Osteoblast (primary cell): ENCODE results near the gene OXSR1. TPM values are rescaled to one million over a fixed set of nuclear protein-coding genes. Genes with fewer than 3 reads are reported as not detected.

Experiments used
- DNase-seq: peaks from one replicate; pipeline ENCODE4 v3.0.0; 2011; ENCODE audit warnings: low spot score, mixed read lengths; ENCODE audit not compliant: insufficient read length; ENCODE audit errors: missing footprints
- H2AFZ ChIP-seq: 2 replicates; pipeline ENCODE4 v1.6.0; 2011; ENCODE audit warnings: mild to moderate bottlenecking, low read length
- H3K27ac ChIP-seq: 2 replicates; pipeline ENCODE4 v1.5.1; 2011; ENCODE audit warnings: mild to moderate bottlenecking, low read depth, low read length, moderate library complexity
- H3K27me3 ChIP-seq: 2 replicates; pipeline ENCODE4 v1.6.0; 2012; ENCODE audit warnings: mild to moderate bottlenecking, control low read depth, inconsistent platforms, low read length, moderate library complexity; ENCODE audit not compliant: insufficient read depth
- H3K36me3 ChIP-seq: 2 replicates; pipeline ENCODE4 v1.5.1; 2011; ENCODE audit warnings: mild to moderate bottlenecking, low read length, control low read depth, moderate library complexity; ENCODE audit not compliant: insufficient read depth
- H3K4me1 ChIP-seq: 2 replicates; pipeline ENCODE4 v1.5.1; 2011; ENCODE audit warnings: mild to moderate bottlenecking, low read length, control low read depth, moderate library complexity; ENCODE audit not compliant: insufficient read depth
- H3K4me2 ChIP-seq: 2 replicates; pipeline ENCODE4 v1.6.0; 2011; ENCODE audit warnings: mild to moderate bottlenecking, low read length; ENCODE audit not compliant: insufficient read depth
- H3K4me3 ChIP-seq: fragments of 200-600 bp; sonication (generic); 3 replicates; pipeline ENCODE4 v1.5.1; 2012; ENCODE audit warnings: mild to moderate bottlenecking, low read length, inconsistent platforms; ENCODE audit not compliant: insufficient read depth
- H3K79me2 ChIP-seq: 2 replicates; pipeline ENCODE4 v1.6.0; 2012; ENCODE audit warnings: mild to moderate bottlenecking, low read length, control low read depth, inconsistent platforms; ENCODE audit not compliant: insufficient read depth
- H3K9me3 ChIP-seq: 2 replicates; pipeline ENCODE4 v1.5.1; 2011; ENCODE audit warnings: low read depth, low read length, control low read depth
- H4K20me1 ChIP-seq: 2 replicates; pipeline ENCODE4 v1.6.0; 2012; ENCODE audit warnings: mild to moderate bottlenecking, low read length, control low read depth; ENCODE audit not compliant: insufficient read depth
- CTCF ChIP-seq: IDR thresholded peaks from 2 replicates; pipeline ENCODE4 v1.5.1; 2011; ENCODE audit warnings: mild to moderate bottlenecking, low read depth, low read length, moderate library complexity; ENCODE audit errors: extremely low read depth
- total RNA-seq: library from RNA; depleted of rRNA; stranded (reverse); fragments of >200 nt; gene quantifications from 2 replicates; pipeline ENCODE4 v1.2.3, GENCODE V29; 2012

The OXSR1 gene
- total RNA-seq, 1 donor: 50.3 TPM

GRCh38 chr3:38143511-38143910 is 21.8 kb upstream of the OXSR1 start:
- Histone ChIP-seq H2AFZ (no peak overlapping the region), H3K27me3 (no peaks in the 10 kb centered on the region), H3K79me2 (peaks cover 21% of the 10 kb centered on the region), H3K36me3 (peaks cover 13% of the 10 kb centered on the region), H3K4me3 (no peak overlapping the region), H3K4me1 (peaks cover 10% of the 10 kb centered on the region), H3K9me3 (no peaks in the 10 kb centered on the region), H4K20me1 (peaks cover 3% of the 10 kb centered on the region), H3K27ac (no peak overlapping the region), H3K4me2 (no peak overlapping the region)
- DNase-seq: no peak
- TF ChIP-seq CTCF: no peak

- H3K4me1 ChIP-seq: no peaks in the 10 kb centered on the region
These were observed 18.8 kb upstream of the OXSR1 start for GRCh38 chr3:38146504-38146903.

GRCh38 chr3:38147421-38147820 is 17.9 kb upstream of the OXSR1 start:
- H3K27ac ChIP-seq: no peak overlapping the region
- H3K4me1 ChIP-seq: no peaks in the 10 kb centered on the region
- TF ChIP-seq CTCF: no peak
- no peak overlapping the region for H2AFZ ChIP-seq
- H3K4me3 ChIP-seq: no peak overlapping the region
- no peaks in the 10 kb centered on the region for H3K9me3 ChIP-seq
- H3K79me2 ChIP-seq: no peaks in the 10 kb centered on the region
- no peaks in the 10 kb centered on the region for H3K27me3 ChIP-seq
- no peak overlapping the region for H3K4me2 ChIP-seq
- no peak for DNase-seq
- H3K36me3 ChIP-seq: no peaks in the 10 kb centered on the region
- no peaks in the 10 kb centered on the region for H4K20me1 ChIP-seq

More at GRCh38 chr3:38146504-38146903, 18.8 kb upstream of the OXSR1 start:
- no peak overlapping the region for H3K4me3 ChIP-seq
- no peaks in the 10 kb centered on the region for H3K27me3 ChIP-seq
- no peak overlapping the region for H2AFZ ChIP-seq
- DNase-seq: no peak
- H3K9me3 ChIP-seq: no peaks in the 10 kb centered on the region
- H3K27ac ChIP-seq: no peak overlapping the region
- no peak overlapping the region for H3K4me2 ChIP-seq
- no peak for TF ChIP-seq CTCF
- no peaks in the 10 kb centered on the region for H4K20me1 ChIP-seq
- peaks cover 4% of the 10 kb centered on the region for H3K36me3 ChIP-seq
- H3K79me2 ChIP-seq: no peaks in the 10 kb centered on the region

- no peak for TF ChIP-seq CTCF
- Histone ChIP-seq H4K20me1 (no peaks in the 10 kb centered on the region), H3K4me1 (no peaks in the 10 kb centered on the region), H2AFZ (no peak overlapping the region), H3K4me3 (no peak overlapping the region), H3K36me3 (no peaks in the 10 kb centered on the region), H3K27me3 (no peaks in the 10 kb centered on the region), H3K9me3 (no peaks in the 10 kb centered on the region), H3K27ac (no peak overlapping the region), H3K79me2 (no peaks in the 10 kb centered on the region), H3K4me2 (no peak overlapping the region)
- DNase-seq: no peak
These were observed 16.9 kb upstream of the OXSR1 start for GRCh38 chr3:38148311-38148882.
